Midbrain (tissue), 1 donor: ENCODE results near the gene ZNF624.
"Not testable (repeated sequence)": the region's sequence is repeated elsewhere in the genome, so short reads cannot be mapped to it uniquely, and the experiment has no call there.

Source experiments
- DNase-seq: peaks from one replicate; lab custom pipeline; 2025; lab: John Stamatoyannopoulos, UW

Gene ZNF624

DNA sequence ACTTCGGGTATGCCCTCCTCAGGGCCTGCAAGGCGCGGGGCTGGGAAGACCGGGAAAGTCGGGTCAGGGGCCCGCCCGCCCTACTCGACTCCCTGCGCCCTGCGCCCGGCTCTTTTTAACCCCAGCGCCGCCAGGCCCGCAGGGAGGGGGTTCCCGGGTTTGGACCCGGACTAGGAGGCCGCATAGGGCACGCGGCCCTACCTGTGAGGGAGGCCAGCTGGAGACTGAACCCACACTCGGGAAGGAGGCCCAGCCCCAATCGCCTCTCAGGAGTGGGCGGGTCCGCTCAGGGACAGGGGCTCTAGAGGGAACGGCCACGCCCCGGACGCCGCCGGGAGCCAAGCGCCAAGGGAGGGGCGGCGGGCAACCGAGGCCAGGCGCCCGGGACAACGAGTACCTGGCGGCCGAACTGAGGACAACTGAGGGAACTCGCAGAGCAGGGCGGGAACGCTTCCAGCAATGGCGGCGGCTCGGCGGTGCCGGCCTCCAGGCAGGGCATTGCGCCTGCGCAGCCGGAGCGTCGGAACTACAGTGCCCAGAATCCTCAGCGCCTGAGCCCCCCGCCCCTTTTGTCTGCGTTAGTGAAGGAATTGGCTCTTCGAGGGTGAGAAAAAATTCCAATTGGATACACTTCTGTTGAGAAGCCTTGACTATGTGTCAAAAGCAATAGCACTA is at the start of gene ZNF624:
ZNF624 (minus strand) TSS at position 484 of the 675 bp plus-strand sequence.
- peak; percentile 94 for DNase-seq

DNA sequence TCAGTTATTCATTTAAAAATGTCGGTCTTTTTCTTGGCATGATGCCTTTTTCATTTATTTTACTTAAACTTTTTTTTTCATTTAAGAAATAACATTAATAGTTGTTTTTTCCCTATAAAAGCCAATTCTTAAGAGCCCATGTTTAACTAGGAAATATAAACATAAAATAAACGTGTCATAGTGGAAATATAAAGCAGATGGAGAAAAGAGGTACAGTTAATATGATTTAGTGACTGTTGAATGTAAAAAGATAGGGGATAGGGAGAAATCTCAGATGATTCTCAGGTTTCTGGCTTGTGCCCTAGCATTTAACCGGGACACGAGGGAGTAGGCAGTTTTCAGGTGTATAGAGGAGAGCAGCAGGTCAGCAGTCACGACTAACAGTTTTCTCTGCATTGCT is 44.0 kb upstream of the ZNF624 start:
- DNase-seq = not testable (repeated sequence)

DNA sequence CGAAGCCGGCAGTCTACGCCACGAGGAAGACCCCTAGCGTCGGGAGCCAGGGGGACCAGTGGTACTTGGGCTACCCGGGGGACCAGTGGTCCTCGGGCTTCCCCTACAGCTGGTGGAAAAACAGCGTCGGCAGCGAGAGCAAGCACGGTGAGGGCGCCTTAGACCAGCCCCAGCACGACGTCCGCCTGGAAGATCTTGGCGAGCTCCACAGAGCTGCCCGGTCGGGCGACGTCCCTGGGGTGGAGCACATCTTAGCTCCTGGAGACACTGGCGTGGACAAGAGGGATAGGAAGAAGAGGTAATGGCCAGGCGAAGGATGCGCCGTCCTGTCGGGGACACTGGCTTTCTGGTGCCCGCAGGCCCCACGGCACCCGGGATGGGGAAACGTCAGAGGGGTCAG is 36.8 kb upstream of the ZNF624 start:
- DNase-seq = not testable (repeated sequence)

DNA sequence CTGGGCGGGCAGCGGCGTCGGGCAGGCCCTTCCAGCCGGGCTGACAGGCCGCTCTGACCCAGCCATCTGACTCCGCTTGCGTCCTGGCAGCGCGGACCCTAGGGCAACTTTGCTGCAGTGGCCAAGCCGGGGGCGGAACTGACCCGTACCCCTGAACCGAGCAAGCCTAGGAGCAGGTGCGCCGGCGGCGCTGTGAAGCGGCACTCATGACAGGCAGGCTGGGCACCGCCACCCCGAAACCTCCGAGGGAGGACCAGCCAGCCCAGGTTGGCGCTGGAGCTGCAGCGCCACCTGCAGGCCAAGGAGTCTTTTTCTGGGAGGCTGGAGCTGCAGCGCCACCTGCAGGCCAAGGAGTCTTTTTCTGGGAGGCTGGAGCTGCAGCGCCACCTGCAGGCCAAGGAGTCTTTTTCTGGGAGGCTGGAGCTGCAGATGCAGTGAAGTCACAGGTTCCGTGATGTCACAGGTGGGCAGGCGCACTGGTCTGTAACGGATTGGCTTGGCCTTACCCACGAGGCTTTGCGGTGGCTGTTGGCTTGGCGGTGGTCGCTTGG is 36.2 kb upstream of the ZNF624 start, which contains the start of gene CCDC144A:
CCDC144A (plus strand) TSS at position 511 of the 551 bp plus-strand sequence. CDS start 160 bp downstream, outside the sequence.
- not testable (repeated sequence) for DNase-seq

DNA sequence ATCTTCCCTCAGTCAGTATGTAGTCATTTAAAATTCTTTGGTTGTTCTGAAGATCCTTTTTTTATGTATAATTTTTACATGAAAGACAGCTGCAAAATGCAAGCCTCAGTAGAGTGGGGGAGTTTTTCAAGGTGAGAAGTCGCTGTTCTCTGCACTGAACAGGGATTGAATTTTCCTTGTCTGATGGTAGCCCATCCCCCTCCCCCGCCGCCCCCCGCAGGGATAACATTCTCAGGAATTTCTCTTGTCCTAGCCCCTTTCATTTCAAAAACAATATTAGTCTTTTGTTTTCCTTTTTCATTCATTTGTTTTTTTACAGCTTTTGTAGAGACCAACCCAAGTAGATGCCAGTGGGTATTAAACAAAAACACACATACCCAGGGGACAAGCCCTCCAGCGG is 33.5 kb upstream of the ZNF624 start:
- not testable (repeated sequence) for DNase-seq

DNA sequence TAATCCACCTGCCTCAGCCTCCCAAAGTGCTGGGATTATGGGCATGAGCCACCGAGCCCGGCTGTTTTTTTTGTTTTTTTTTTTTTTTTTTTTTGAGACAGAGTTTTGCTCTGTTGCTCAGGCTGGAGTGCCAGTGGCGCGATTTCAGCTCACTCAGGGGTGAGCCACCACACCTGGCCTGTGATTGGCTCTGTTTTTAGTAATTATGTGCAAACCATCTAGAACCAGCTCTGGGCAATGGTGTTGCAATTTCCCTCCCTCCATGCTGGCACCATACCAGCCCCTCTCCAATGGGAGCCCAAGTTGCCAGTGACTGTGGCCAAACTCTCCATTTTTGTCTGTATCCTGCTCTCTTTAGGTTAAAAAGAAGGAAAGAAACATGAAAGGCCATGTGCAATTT is 32.4 kb upstream of the ZNF624 start:
- not testable (repeated sequence) for DNase-seq

DNA sequence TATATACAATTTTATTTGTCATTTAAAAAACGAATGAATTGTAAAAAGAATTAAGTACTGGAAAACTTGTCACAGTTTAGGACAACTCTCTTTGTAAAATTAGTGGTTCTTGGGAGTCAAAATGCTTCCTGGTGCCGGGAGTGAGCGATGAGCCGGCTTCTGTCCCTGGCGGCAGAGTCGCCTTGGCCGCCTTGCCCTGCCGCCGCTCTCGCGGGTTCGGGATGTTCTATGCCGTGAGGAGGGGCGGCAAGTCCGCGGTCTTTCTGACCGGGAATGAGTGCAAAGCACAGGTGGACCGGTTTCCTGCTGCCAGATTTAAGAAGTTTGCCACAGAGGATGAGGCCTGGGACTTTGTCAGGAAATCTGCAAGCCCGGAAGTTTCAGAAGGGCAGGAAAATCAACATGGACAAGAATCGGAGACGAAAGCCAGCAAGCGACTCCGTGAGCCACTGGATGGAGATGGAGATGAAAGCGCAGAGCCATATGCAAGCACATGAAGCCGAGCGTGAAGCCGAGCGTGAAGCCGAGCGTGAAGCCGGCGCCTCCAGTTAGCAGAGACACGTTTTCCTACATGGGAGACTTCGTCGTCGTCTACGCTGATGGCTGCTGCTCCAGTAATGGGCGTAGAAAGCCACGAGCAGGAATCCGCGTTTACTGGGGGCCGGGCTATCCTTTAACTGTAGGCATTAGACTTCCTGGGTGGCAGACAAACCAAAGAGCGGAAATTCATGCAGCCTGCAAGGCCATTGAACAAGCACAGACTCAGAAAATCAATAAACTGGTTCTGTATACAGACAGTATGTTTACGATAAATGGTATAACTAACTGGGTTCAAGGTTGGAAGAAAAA is 29.9 kb upstream of the ZNF624 start:
- not testable (repeated sequence) for DNase-seq

DNA sequence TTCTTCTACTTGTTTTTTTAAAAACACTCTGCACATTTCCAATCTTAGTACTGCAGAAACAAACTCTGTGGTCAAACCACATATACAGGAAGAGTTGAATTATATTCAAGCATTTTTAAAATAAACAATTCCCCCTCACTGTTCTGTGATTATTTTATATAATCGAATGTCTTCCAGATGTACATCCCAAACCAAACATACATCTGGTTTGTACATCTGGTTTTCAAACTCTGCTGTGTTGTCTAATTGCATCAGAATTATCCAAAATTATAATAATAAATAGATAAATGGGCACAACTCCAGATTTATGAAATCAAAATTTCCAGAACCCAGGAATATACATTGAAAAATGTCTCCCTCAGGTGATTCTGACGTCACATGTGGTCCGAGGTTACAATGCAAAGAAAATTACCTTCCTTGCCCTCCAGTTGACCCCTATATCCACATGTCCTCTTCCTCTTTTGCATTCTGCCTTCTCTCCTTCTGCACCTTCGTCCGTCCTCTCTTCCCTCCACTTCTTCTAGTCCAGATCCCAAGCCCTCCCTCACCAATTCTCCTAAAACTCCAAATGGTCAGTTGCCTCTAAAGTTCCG is 23.1 kb upstream of the ZNF624 start:
- no peak for DNase-seq

DNA sequence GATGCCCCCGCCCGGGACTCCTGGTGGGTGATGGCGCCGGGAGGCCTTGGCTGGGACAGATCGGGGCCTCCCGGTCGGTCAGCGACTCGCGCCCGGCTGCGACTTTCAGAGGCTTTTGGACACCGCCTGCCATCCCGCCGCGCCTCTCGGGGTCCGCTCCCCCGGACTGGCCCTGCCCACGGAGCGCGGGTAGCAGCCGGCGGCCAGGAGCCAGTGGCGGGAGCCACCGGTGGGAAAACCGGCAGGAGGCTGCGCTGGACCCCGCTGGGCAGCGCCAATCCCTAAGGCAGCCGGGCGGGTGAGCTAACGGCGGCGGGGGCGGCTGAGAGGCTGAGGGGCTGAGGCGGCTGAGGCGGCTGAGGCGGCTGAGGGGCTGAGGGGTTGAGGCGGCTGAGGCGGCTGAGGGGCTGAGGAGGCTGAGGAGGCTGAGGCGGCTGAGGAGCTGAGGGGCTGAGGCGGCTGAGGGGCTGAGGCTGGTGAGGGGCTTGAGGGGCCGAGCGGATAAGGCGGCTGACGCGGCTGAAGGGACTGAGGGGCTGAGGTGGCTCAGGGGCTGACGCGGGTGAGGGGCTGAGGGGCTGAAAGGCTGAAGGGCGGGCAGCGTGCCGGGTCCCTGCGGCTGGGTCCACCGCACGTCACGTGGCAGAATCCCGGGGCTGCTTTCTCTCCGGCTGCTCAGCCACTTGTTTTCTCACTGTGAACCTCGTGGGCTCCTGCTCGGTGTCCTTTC is 13.4 kb upstream of the ZNF624 start:
- peak; percentile 53 for DNase-seq

DNA sequence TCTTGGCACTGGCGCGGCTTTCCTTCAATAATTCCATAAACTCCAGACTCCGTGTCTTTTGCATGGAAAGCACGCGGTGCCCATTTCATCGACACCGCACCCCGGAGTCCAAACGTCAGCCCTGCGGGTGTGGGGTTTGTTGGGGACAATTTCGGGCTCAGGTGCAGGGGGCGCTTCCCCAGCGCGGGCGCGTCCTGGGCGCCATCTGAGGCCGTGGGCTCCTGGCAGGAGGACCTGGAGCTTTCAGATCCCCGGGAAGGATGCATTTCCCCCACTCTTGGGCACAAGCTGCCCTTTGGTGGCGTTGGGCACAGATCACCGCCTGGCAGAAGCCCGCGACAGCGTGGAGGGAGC is 12.9 kb upstream of the ZNF624 start:
- not testable (repeated sequence) for DNase-seq

DNA sequence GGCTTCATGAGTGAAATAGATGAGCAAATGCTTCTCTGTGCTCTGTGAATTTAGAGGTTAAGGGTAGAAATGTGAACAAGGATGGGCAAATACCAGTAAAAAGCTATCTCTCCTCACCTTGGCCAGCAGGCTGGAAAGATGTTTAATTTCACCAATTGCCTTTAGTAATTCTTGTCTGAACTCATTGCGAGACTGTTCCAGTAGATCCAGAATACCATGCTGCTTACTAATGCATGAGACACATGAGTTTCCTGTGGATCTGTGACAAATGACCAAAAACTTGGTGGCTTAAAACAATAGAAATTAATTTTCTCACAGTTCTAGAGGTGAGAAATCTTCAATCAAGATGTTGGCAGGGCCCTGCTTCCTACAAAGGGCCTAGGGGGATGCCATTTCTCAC is 9.3 kb upstream of the ZNF624 start:
- no peak for DNase-seq

DNA sequence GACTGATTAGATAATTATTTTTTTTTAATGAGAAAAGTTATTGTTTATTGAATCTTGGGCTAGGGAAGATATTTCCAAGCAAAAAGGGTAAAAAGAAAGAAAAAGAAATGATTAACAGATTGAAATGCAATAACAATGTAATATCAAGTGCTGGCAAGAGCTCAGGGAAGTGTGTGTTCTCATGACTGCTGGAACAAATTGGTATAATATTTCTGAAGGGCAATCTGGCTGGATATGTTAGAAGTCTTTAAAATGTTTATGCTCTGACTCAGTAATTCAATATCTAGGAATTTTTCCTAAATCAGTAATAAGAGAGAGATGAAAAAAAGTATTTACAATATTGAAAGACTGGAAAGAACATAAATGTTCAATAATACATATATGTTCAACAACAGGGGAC is 7.6 kb upstream of the ZNF624 start:
- no peak for DNase-seq

DNA sequence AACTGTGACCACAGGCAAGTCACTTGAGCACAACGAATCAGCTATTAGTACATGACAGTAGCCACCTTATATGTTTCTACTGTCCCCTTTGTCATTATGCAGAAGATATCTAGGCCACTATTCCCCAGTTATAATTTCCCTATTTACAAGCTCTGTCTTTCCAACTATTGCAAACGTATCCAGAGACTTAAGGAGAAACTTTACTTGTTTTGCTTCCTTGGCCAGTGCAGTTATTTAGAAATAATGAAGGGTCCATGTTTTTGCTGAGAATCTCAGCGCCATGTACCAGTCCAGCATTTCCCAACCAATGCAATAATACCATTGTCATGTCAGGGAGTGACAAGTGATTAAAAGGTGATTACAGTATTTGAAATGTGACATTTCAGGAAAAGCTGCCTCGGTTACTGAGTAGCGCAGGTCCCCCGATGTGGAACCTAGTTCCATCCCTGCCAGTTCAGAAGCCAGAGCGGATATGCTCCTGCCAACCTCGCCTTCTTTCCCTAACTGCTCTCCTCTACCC is 743 bp downstream of the ZNF624 start:
- peak; percentile 53 for DNase-seq

DNA sequence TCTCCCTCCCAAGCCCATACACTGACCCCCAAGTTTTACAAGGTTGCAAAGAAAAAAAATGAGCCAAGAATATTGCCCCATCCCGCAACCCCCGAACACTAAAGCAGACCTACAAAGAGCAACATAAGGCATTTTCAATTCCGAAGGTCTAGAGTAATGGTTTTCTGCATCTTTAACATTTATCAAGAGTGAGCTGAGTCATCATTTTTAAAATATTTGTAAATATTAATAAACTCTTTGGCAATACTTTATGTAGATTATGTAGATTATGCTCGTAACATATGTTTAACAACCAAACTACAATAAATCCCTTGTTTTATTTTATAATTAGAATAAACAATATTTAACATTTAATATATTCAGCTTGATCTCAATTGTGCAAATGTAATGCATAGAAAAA is 1.4 kb downstream of the ZNF624 start:
- no peak for DNase-seq

DNA sequence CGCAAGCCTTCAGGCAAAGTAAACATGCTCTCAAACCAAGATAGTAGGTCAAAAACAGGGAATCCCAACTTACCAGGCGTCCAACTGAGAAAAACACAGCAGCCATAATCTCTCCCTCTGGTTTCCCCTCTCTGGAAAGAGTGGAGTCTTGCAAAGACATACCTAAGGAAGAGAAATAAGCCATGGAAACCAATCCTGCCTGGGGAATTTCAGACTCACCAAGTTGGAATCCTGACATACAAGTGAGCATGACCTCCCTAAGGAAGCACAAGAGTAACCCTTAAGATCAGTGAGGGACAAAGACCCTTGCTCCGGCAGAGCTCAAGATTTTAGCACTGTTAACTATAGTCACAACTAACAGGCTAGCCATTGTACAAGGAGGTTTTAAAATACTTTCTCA is 4.1 kb downstream of the ZNF624 start:
- no peak for DNase-seq

DNA sequence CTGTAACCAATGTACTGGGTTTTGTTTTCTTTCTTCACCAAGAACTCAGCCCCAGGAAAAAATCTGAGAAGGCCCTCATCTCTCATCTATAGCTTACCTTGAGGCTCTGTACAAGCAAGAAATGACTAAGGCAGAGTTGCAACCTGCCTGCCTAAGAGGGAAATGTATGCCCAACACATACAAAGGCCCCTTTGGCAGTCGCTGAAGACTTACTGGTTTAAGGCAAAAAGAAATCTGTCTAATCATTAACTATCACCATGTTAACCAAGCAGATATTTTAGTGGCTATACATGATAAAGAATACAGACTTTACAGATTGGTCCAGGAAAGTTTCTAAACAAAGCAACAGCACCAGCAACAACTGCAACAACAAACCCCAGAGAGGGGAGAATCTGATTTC is 14.2 kb downstream of the ZNF624 start:
- no peak for DNase-seq

DNA sequence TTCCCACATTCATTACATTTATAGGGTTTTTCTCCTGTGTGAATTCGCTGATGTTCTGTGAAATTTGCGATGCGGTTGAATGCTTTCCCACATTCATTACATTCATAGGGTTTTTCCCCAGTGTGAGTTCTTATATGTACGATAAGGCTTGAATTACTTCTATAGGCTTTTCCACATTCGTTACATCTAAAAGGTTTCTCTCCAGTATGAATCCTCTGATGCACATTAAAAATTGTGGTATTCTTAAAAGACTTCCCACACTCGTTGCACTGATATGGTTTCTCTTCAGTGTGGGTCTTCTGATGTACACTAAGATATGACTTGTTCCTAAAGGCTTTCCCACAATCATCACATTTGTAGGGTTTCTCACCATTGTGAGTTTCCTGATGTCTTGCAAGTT is 30.4 kb downstream of the ZNF624 start:
- no peak for DNase-seq

DNA sequence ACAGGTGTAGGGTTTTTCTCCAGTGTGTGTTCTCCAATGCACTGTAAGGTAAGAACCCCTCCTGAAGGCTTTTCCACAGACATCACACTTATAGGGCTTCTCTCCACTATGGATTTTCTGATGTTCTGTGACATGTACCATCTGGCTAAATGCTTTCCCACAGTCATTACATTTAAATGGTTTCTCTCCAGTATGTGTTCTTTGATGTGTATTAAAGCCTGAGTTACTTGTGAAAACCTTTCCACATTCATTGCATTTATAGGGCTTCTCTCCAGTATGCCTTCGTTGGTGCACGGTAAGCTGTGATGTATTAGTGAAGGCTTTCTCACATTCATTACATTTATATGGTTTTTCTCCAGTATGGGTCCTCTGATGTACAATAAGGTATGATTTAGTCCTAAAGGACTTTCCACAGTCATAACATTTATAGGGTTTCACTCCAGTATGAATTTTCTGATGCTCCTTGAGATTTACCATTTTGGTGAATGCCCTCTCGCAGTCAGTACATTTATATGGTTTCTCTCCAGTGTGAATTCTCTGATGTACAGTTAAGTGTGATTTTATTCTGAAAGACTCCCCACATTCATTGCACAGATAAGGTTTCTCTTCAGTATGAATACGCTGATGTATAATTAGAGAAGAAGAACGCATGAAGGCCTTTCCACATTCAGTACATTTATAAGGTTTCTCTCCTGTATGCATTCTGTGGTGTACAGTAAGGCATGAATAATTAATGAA is 30.9 kb downstream of the ZNF624 start:
- no peak for DNase-seq

DNA sequence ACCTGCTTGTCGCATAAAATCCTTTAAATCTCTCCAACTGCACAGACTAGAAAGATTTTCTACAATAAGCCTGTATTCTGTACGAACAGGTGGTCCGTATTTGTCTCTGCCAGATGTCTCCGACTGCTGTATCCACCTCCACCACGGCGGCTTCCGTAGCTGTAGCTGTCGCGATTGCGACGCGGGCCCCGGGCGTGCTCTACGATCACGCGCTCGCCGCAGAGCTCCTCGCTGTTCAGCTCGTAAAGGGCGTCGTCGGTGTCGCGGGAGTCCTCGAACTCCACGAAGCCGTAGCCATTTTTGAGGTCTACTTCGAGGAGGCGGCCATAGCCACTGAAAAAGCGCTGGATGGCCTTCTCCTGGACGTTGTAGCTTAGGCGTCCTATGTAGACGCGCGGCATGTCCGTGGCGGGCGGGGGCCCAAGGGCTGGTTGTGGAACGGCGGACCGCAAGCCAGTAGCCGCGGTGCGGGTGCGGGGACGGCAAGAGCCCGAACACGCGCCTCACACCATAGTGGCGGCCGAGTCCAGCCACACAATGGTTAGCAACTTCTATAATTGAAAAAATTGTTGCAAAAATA is 36.1 kb downstream of the ZNF624 start:
- DNase-seq = no peak

DNA sequence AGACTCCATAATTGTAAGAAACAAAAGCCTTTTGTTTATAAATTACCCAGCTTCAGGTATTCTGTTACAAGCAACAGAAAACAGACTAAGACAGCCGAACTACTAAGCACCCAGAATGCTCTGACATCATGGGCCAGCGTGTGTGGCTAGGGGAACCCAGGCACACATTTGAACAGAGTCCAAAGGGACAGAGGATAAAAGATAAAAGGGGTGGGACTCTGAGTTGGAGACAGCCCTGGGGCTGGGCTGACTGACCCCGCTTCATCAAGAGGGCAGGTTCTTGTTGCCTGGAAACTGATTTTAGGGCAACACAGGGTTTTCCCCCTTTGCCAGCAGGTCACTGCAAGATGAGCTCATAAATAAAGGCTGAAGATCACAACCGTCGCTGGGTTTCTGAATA is 54.1 kb downstream of the ZNF624 start:
- DNase-seq = no peak
